Middle frontal gyrus (tissue), 1 donor: Measurements from ENCODE around the gene ACTR1A.
"Not testable (repeated sequence)": the region's sequence is repeated elsewhere in the genome, so short reads cannot be mapped to it uniquely, and the experiment has no call there.

ENCODE experiments used
- DNase-seq: peaks from one replicate; pipeline ENCODE4 v3.0.0-alpha.2; 2015; ENCODE audit warnings: low spot score; ENCODE audit errors: extremely low spot score

The ACTR1A gene

GRCh38 chr10:102502337-102503151, at the start of gene ACTR1A:
TSS of gene ACTR1A (minus strand) at chr10:102502712. CDS start at chr10:102502647, 65 bp downstream.
- DNase-seq: peak; percentile 99

GRCh38 chr10:102550636-102551210, 48.2 kb upstream of the ACTR1A start:
- no peak for DNase-seq

GRCh38 chr10:102549549-102549948, 47.0 kb upstream of the ACTR1A start:
- no peak for DNase-seq

GRCh38 chr10:102546606-102547320, 44.3 kb upstream of the ACTR1A start:
- DNase-seq: no peak

- peak; percentile 28 for DNase-seq
These were observed 43.5 kb upstream of the ACTR1A start for GRCh38 chr10:102545997-102546396.

GRCh38 chr10:102545265-102545871, 42.9 kb upstream of the ACTR1A start:
- no peak for DNase-seq

GRCh38 chr10:102542800-102543418, 40.4 kb upstream of the ACTR1A start:
- no peak for DNase-seq

- DNase-seq: no peak
These were observed 37.5 kb upstream of the ACTR1A start for GRCh38 chr10:102540023-102540422.

- no peak for DNase-seq
These were observed 36.3 kb upstream of the ACTR1A start for GRCh38 chr10:102538811-102539210.

GRCh38 chr10:102537948-102538347, 35.4 kb upstream of the ACTR1A start:
- no peak for DNase-seq

- no peak for DNase-seq
These were observed 34.9 kb upstream of the ACTR1A start for GRCh38 chr10:102537367-102537766.

GRCh38 chr10:102535481-102536147, 33.1 kb upstream of the ACTR1A start:
- no peak for DNase-seq

- not testable (repeated sequence) for DNase-seq
These were observed 32.5 kb upstream of the ACTR1A start for GRCh38 chr10:102534966-102535365.

- no peak for DNase-seq
These were observed 31.8 kb upstream of the ACTR1A start for GRCh38 chr10:102534333-102534732.

- DNase-seq: no peak
These were observed 25.0 kb upstream of the ACTR1A start for GRCh38 chr10:102527546-102527945.

GRCh38 chr10:102524746-102525145, 22.2 kb upstream of the ACTR1A start:
- no peak for DNase-seq

- DNase-seq: no peak
These were observed 20.9 kb upstream of the ACTR1A start for GRCh38 chr10:102523250-102524029.

- DNase-seq: no peak
These were observed 20.4 kb upstream of the ACTR1A start for GRCh38 chr10:102522874-102523249.

- no peak for DNase-seq
These were observed 16.8 kb upstream of the ACTR1A start for GRCh38 chr10:102519246-102519825.

GRCh38 chr10:102517553-102517952, 15.0 kb upstream of the ACTR1A start:
- no peak for DNase-seq
